Ramos (cell line): Measurements from ENCODE around the gene GJD4.

ENCODE experiments used
- in situ Hi-C: fragments of 300-500 bp; cut with MboI; formaldehyde crosslinking; loops from one replicate; pipeline ENCODE4 v1.14.3; 2022; ENCODE audit warnings: low sequenced_read_pairs; ENCODE audit not compliant: unreplicated experiment

GJD4 gene

GRCh38 chr10:35578618-35578956 lies 26.6 kb upstream of the GJD4 start:
- in situ Hi-C loops, result no loop called here

DNA sequence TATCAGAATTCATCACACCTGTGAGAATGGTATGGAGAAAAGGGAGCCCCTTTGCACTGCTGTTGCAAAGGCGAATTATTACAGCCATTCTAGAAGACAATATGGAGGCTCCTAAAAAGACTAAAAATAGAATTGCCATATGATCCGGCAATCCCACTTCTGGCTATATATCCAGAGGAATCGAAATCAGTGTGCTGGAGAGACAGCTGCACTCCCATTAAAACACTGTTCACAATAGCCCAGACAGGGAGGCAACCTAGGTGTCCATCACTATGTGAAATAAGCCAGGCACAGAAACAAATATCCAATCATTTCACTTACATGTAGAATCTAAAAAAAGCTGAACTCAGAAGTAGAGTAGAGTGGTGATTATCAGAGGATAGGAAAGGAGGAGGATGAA lies 26.0 kb upstream of the GJD4 start:
- in situ Hi-C loops, result no loop called here

DNA sequence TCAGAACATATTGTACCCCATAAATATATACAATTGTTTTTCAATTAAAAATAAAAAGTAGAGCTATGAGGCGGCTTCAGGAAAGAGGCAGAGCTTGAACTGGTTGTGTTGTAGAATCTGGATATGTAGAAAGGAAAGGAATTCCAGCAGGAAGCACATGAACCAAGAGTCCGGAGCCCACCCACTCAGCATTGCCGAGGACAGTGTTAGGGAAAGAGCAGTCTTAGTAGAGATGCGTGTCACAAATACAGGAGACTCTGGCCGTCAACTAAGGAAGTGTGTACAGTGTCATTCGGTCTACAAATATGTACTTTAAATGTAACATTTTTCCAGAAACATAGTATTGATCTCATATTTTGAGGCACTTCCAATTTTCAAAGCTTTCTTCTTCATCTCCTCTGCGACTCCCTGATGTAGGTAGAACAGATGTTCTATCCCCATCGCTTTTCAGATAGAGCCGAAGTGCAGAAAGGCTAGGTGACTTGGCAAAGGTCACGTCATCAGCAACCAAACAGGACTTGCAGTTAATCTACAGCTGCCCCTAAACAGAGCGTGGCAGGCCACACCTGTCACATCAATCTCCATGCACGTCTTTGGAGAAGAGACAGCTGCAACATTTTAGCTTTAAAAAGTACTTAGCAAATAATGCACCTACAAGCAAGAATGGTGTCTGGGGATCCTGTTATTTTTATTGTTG lies 25.3 kb upstream of the GJD4 start:
- in situ Hi-C loops, result no loop called here

DNA sequence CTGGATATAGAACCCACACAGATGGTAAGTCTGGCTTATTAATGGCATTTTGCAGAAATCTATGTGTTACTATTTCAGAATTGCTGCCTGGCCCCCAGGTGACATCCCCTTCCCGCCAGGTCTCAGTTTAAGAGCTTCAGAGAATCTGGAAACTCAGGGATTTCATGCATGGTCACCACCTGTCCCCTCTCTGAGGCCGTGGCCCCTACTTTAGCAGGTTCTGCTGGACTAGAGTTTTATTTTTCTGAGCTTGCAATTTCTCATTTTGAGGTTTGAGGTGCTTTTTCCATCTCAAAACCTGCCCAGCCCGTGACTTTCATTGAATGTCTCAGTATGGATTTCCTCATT lies 24.7 kb upstream of the GJD4 start:
- in situ Hi-C loops, result no loop called here

DNA sequence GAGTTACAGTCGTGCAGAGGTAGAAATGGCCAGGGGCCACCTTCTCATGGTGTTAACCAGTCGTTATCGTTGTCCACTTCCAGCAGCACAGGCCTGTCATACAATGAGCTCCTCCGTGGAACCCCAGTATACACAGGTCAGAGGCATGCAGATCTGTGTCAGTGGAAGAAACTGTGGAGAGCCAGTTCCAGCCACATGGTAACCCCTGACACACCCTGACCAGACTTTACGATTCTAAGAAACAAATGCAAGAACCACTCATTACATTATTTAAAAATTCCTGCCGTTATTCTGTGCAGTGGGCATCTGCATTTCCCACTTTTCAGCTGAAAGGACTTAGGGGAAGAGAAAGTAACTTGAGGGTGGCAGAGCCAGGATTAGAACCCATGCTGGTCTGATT lies 23.5 kb upstream of the GJD4 start:
- in situ Hi-C loops, result no loop called here

GRCh38 chr10:35584946-35585345 lies 20.2 kb upstream of the GJD4 start:
- in situ Hi-C loops, result no loop called here

- in situ Hi-C loops, result no loop called here
These were observed 19.8 kb upstream of the GJD4 start for GRCh38 chr10:35585356-35585755.

DNA sequence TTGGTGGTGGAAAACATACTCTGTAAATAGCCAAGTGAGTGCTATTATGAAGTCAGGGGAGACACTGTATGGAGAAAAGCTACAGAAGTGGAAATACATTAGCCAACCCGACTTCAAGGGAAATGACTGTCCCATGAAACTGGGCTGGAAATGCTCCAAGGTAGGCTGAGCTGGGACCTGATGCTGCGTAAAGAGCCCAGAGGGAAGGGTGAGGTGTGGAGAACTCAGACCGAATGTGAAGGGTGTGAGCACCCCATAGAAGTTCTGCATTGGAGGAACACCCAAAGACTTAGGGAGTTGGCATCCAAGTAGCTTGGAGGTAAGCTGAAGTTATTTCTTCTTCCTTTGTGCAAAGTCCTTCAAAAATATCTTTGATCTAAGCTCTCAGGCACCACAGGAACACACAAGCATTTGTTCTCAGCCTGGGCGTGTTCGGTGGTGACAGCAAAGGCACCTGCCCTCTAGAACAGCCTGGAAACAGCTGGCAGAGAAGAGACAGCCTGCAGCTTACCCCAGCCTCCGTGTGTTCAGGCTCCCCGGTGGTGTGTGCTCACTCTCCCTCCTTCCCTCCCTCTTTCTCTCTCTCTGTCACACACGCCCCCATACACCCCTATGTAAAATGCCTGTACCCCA lies 19.1 kb upstream of the GJD4 start:
- in situ Hi-C loops, result no loop called here

DNA sequence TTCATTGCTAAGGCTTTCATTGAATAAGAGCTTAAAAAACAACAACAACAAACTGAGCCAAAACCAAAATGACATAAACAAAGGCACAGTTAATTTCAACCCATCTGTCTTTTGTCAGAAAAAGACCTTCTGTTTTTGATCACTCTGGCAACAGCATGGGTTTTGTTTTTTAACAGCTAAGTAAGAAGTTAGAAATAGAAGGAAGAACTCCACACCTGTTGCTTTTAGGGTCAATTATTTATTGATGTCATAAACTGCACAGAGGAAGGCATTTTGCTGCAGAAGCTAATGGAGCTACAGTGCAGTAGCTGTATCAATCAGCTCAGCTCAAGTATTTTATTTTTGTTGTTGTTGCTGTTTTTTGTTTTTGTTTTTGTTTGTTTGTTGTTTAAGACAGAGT lies 16.3 kb upstream of the GJD4 start:
- in situ Hi-C loops, result no loop called here

DNA sequence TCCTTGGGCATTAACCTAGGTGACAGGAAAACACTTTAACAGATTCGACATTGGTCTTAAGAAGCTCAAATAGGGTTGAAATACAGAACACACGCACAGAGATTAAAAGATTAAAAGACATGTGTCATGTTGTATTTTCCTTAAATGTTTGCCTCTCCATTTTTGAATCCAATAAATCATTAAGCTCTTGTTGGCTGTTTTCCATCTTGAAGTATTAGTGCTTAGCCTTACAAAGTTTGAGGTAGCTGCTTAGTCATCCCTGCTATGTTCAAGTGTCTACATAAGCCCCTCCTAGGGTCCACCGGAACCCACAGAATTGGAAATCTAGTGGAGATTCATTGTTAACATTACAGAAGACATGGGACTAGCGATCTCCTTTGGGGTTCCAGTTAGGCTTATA lies 12.7 kb upstream of the GJD4 start:
- in situ Hi-C loops, result no loop called here

DNA sequence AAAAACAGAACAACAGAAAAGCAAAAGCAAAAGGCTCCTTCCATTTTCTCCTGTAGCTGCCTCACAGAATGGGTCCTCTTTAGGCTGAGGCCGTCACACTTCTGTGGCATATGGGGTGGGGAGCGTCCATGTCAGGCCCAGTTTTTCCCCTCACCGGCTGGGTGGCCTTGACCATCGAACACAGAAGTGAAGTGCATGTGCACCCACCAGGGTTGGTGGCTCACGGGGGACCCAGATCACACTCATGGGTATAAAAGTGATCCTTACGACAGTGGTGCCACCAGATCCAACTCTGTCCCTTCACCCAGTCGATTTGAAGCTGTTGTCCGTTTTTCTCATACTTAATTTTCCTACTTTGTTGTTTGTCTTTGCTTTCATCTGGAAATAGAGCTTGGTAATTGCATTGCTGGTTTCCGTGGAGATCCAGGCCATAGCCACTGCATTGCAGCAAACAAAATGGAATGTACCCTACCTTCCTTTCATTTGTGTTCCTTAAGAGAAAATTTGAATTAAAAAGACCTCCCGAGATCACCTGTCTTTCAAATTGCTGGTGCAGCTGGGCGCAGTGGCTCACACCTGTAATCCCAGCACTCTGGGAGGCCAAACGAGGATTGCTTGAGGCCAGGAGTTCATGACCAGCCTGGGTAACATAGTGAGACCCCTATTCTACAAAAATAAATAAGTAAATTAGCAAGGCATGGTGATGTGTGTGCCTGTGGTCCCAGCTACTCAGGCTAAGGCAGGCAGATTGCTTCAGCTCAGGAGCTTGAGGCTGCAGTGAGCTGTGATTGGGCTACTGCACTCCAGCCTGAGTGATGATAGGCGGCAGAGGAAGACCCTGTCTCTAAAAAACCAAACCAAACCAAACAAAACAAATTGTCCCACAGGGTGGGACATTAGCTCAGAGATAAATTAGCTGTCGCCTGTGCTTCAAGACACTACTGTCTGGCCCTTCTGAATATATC lies 10.7 kb upstream of the GJD4 start:
- in situ Hi-C loops, result no loop called here

DNA sequence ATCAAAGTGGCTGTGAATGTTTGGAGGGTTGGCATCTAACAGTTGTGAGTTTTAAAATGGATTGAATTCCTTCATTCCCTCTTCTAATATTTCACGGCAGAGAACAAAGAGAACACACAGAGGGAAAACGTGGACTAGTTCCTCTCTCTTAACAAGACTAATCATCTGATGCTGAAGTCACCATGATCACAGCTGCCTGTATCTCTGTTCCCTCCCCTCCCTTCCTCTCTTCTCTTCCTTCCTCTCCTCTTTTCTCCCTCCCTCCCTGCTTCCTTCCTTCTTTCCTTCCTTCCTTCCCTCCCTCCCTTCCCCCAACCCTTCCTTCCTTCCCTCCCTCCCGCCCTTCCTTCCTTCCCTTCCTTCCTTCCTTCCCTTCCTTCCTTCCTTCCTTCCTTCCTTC lies 10.0 kb upstream of the GJD4 start:
- in situ Hi-C loops, result no loop called here

DNA sequence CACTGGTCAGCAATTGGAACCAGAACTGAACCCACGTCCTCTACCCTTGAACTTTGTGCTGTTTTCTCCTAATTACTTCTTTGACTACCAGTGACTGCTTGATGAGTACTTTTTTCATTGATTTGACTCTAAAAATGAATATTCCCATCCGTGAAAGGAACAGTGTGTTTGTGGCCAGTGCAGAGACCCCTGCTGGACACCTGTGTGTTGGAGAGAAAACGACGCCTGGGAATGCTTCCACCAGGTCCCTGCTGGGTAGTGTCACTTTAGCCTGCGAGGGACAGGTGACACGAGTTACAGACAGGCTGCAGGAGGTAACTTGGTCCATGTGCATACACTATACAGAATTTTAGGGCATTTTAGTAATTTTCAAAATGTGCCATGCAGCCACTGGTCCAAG lies 6.8 kb upstream of the GJD4 start:
- in situ Hi-C loops, result no loop called here

- in situ Hi-C loops, result no loop called here
These were observed 4.9 kb upstream of the GJD4 start for GRCh38 chr10:35600193-35600592.

GRCh38 chr10:35606430-35606829 lies 1.3 kb downstream of the GJD4 start:
- in situ Hi-C loops, result no loop called here

DNA sequence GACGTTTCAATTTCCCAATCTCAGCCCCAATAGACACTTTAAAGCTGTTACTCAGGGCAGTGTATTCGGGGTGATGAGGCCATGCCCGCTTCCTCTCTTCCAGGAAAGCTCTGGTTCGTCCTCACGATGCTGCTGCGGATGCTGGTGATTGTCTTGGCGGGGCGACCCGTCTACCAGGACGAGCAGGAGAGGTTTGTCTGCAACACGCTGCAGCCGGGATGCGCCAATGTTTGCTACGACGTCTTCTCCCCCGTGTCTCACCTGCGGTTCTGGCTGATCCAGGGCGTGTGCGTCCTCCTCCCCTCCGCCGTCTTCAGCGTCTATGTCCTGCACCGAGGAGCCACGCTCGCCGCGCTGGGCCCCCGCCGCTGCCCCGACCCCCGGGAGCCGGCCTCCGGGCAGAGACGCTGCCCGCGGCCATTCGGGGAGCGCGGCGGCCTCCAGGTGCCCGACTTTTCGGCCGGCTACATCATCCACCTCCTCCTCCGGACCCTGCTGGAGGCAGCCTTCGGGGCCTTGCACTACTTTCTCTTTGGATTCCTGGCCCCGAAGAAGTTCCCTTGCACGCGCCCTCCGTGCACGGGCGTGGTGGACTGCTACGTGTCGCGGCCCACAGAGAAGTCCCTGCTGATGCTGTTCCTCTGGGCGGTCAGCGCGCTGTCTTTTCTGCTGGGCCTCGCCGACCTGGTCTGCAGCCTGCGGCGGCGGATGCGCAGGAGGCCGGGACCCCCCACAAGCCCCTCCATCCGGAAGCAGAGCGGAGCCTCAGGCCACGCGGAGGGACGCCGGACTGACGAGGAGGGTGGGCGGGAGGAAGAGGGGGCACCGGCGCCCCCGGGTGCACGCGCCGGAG lies 2.6 kb downstream of the GJD4 start:
- in situ Hi-C loops, result no loop called here

GRCh38 chr10:35608328-35608672 lies 3.2 kb downstream of the GJD4 start:
- in situ Hi-C loops, result no loop called here

DNA sequence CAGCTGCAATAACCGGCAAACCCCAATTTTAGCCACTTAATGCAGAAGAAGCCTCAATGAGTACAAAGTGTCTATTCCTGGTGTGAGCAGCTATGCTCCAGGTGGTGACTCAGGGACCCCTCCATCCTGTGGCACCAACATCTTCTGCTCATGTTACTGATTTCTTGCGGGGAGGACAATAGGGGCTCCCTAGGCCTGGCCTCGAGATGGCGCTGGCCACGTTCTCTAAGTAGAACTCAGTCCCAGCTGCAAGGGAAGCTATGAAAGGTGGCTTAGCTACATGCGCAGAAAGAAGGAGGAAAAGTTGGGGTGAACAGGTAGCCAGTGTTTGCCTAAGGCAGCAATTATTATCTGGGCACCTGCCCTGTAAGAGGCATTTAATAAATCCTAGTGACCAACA lies 6.6 kb downstream of the GJD4 start:
- in situ Hi-C loops, result no loop called here

DNA sequence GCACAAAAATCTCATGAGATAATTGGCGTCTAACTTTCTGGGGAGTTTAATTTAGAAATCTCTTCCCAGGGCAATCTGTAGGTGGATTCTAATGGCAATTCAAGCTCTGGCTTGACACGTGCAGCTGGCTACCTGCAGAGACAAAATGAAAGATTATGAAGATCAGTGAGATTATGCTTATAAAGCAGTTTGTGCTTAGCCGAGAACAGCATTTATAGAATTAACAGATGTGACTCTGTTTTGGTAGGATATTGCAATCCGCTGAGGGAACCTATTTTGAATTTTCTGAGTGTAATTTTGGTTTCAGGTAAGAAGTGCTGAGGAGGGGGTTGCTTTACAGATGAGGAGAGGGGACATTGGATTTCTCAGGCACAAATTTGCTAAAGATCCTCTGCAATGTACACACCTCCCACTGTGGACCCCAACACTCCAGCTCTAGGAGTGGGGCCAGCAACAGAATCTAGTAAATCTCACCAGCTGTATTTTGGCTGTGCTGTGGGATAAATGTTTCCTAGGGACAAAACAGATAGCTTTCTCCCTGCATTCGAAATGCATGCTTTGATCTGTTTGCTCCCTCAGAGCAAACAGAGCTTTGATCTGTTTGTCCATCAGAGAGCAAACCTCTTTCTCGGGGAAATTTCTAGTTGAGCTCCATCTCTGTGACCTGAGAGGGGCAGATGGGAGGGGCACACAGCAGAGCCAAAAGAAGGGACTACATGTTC lies 7.4 kb downstream of the GJD4 start:
- in situ Hi-C loops, result no loop called here

DNA sequence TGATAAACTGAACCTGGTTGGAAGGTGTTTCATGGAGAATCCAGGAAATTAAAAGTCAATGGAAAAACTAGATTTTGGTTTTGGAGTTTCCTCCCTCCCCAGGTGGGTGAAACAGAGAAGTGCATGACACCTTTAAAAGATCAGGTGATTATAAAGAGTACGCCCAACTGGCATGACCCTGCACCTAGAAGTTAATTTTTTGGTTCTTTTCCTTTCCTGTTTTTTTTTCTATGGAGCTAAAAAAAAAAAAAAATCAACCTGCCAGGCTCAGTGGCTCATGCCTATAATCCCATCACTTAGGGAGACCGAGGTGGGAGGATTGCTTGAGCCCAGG lies 7.9 kb downstream of the GJD4 start:
- in situ Hi-C loops, result no loop called here
